NT2/D1 (cell line): ENCODE measurements around the gene RPTOR.
A peak's percentile ranks its signal among the peaks of the same experiment; 100 is the strongest.

Experiments
- DNase-seq: peaks from one replicate; pipeline ENCODE4 v3.0.0-alpha.2; 2011; ENCODE audit warnings: low read depth, low spot score
- H3K27me3 ChIP-seq: 2 replicates; pipeline ENCODE4 v1.6.0; 2011; ENCODE audit warnings: mild to moderate bottlenecking; ENCODE audit not compliant: insufficient read length, insufficient read depth
- H3K36me3 ChIP-seq: 2 replicates; pipeline ENCODE4 v1.6.1; 2011; ENCODE audit warnings: mild to moderate bottlenecking, low read length, mixed read lengths; ENCODE audit not compliant: insufficient read depth, insufficient read length
- H3K4me1 ChIP-seq: 2 replicates; pipeline ENCODE4 v1.5.1; 2011; ENCODE audit not compliant: insufficient read depth, insufficient read length
- H3K4me3 ChIP-seq: 2 replicates; pipeline ENCODE4 v1.5.1; 2011; ENCODE audit warnings: low read depth; ENCODE audit not compliant: insufficient read length
- H3K9ac ChIP-seq: 2 replicates; pipeline ENCODE4 v1.6.0; 2011; ENCODE audit warnings: low read depth; ENCODE audit not compliant: insufficient read length
- H3K9me3 ChIP-seq: 2 replicates; pipeline ENCODE4 v1.5.1; 2011; ENCODE audit warnings: mild to moderate bottlenecking, low read length; ENCODE audit not compliant: insufficient read depth
- SUZ12 ChIP-seq: IDR thresholded peaks from 2 replicates; pipeline ENCODE4 v1.6.1; 2011; ENCODE audit not compliant: insufficient read length, insufficient read depth; ENCODE audit errors: extremely low read depth
- YY1 ChIP-seq: IDR thresholded peaks from 2 replicates; pipeline ENCODE4 v1.6.1; 2011; ENCODE audit not compliant: insufficient read length, insufficient read depth
- ZNF274 ChIP-seq: IDR thresholded peaks from 2 replicates; pipeline ENCODE4 v1.6.1; 2011; ENCODE audit warnings: mild to moderate bottlenecking, low read depth, low read length

Gene RPTOR

DNA sequence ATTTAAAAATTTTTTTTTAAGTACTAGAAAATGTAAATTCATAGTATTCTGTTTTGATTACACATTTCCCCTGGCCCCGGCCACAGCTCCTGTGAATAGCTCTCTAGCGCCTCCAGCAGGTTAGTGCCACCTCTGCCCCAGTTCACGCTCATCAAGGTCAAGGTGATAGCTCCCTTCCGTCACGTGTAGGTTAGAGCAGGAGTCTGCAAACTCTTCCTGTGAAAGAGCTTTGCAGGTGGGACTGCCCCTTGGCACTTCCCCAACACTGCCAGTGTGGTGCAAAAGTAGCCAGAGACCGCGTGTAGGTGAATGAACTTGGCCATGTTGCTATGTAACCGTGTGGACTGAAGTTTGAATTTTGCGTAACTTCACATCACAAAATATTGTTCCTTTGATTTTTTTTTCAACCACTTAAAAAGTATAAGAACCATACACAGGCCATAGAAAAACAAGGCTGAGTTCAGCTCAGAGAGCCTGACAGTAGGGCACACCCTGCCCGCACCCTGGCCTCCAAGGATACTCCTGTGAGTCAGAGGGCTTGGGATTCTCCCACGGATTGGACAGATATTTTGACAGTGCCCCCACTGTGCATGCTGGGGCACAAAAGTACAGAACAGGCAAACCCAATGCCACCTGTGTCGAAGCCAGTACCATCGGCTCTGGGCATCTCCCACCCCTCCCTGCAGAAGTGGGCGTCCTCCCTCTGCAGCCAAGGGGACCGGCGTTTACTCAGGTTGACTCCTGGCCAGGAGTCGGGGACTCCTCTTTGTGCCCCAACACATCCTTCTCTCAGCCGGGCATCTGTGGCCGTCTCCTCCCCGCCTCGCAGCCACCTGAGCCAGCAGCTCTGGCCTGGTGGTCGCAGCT is 355.0 kb downstream of the RPTOR start:
- Histone ChIP-seq H3K4me1 (peaks cover 6% of the 10 kb centered on the region), H3K36me3 (peaks cover 39% of the 10 kb centered on the region), H3K27me3 (no peaks in the 10 kb centered on the region), H3K9ac (no peak overlapping the region), H3K9me3 (no peaks in the 10 kb centered on the region), H3K4me3 (no peak overlapping the region)
- DNase-seq: peak; percentile 43
- TF ChIP-seq ZNF274 (no peak), YY1 (no peak), SUZ12 (no peak)

DNA sequence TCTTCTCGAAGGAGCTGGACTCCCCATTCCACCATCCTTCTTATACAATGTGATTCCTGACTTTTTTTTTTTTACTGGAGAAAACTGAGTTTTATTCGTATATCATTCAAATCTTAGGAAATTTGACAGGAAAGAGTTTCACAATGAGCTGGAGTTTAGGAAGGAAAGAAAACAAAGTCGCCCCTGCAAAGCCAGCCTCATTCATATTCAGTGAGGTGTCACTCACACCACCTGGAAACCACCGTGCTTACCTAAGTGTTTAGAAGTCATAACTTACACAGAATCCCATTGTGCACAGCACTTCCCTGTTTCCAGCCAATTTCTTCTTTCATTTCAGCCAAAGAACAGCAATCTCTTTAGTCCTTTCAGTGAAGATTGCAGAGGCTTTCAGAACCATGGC is 356.7 kb downstream of the RPTOR start:
- Histone ChIP-seq H3K36me3 (peaks cover 37% of the 10 kb centered on the region), H3K4me3 (no peak overlapping the region), H3K9ac (no peak overlapping the region), H3K27me3 (no peaks in the 10 kb centered on the region), H3K9me3 (no peaks in the 10 kb centered on the region), H3K4me1 (peaks cover 6% of the 10 kb centered on the region)
- no peak for TF ChIP-seq SUZ12
- no peak for DNase-seq

DNA sequence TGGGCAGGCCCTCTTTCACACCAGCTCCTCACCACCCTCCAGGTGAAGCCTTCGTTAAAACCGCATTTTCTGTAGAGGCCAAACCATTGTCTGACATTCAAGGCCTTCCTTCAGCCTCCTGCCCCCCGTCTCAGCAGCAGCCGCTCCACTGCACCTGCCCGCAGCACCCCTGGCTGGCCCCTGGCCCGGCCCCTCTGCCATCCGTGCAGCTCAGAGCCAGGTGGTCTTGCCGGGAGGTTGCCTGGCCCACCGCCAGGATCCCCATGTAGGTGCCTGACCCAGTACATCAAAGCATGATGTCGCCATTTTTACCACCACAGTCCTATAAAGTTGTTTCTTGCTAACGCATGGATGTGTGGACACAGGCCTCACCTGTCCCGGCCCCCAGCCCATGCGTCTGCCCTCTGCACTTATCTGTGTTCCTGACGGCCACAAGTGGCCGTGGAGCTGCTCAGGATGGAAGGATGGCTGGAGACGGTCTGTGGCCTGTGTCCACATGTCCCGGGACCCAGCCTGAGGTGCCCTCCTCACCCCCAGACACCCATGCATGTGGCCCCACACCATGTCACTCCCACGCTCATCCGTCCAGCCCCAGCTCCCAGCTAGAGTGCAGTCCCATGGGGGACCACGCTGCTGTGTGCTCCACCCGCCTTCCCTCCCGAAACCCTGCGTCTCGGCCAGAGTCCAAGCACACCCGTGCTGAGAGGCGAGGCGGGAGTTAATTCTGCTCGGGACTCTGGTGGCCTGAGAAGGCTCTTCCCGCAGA is 357.7 kb downstream of the RPTOR start:
- Histone ChIP-seq H3K9ac (peak overlapping the region; percentile 17), H3K9me3 (no peaks in the 10 kb centered on the region), H3K4me3 (no peak overlapping the region), H3K27me3 (no peaks in the 10 kb centered on the region), H3K4me1 (peaks cover 6% of the 10 kb centered on the region), H3K36me3 (peaks cover 44% of the 10 kb centered on the region)
- no peak for DNase-seq
- TF ChIP-seq SUZ12: no peak
- TF ChIP-seq ZNF274: no peak
- TF ChIP-seq YY1: no peak

DNA sequence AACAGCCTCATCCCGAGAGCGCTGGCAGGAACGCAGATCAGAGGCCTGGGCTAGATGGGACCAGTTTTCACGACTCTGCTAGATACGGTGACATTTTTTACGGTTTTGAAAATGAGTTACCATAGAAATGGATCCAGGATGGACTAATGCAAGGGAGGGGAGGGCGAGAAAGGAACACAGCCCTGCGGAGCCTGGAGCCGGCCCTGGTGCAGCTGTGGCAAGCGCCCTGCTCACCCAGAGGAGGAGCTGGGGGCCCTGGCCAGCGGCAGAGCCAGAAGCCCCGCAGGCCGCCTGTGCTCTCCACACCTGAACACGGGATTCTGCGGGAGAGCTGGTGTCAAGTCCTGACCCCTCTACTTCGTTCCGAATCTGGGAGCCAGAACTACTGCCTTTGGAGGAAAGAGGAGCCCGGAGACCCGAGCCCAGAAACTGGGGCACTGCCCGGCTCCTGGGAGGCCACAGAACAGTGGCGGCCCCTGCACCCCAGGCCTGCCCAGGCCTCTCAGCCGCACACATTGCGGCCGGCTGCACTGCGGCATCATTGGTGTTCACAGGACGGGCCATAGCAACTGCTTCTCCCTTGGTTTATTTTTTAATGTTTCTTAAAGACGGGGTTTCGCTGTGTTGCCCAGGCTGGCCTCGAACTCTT is 358.4 kb downstream of the RPTOR start:
- Histone ChIP-seq H3K4me3 (no peak overlapping the region), H3K36me3 (peaks cover 51% of the 10 kb centered on the region), H3K4me1 (peaks cover 6% of the 10 kb centered on the region), H3K9me3 (no peaks in the 10 kb centered on the region), H3K27me3 (no peaks in the 10 kb centered on the region), H3K9ac (no peak overlapping the region)
- DNase-seq: no peak
- no peak for TF ChIP-seq SUZ12
- no peak for TF ChIP-seq YY1
- TF ChIP-seq ZNF274: no peak

DNA sequence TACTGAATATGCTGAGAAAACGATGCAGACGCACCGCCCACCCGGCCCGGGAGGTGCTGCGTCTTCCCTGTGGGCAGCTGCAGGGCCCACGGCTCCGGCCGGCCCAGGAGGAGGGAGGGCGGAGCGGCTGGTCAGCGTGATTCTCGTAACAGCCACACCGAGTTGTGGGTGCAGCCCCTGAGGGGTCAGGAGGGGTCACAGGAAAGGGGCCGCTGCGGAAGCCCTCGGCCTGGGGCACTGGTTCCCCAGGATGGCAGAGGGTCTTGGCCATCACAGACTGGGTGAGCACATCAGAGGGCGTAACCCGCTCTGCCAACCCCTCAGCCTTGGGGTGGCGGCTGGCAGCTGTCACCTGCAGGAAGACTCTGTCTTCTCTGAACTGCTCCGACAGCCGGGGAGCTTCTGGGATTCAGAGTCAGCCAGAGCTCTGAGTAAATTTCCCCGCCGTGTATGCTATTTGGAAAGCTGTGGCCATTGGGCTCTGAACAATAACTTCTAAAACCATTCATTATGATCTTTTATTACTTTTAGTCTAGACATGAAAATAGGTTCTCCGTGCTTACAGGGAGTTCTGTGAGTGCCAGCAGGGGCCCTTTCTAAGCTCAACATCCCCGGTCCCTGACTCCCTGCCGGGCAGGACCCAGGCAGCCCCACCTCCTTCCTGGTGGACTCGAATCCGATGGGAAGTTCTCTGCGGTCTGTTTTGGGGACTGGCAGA is 359.6 kb downstream of the RPTOR start:
- TF ChIP-seq YY1 (no peak), ZNF274 (no peak), SUZ12 (no peak)
- Histone ChIP-seq H3K36me3 (peaks cover 56% of the 10 kb centered on the region), H3K4me1 (peaks cover 6% of the 10 kb centered on the region), H3K9ac (no peak overlapping the region), H3K27me3 (no peaks in the 10 kb centered on the region), H3K9me3 (no peaks in the 10 kb centered on the region), H3K4me3 (no peak overlapping the region)
- DNase-seq: no peak

DNA sequence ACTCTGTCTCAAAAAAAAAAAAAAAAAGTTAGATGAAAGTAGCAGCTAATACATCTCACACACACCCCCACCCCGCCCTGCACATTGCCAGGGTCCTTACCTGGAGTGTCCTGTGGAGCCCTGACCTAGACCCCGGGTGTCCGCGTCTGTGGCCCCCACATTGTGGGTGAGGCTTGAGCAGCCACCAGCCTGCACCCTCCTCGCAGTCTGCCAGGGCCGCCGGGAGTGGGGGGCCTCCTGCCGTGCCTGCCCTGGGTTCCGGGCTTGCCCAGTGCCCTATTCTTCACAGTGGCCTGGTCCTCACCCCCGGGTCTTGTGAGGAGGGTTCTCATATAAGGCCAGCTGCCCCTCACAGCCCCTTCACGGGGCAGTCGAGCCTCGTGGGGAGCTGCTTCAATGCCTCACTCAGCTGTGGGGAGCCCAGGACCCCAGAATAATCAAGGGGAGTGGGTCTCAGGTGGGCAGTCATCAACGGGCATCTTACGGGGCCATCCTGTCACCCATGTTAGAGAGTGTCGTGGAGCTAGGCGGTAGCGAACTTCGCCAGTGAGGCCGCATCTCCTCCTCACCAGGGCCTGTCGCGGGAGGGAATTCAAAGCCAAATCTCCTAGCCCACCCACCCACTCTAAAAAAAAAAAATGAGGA is 361.1 kb downstream of the RPTOR start:
- TF ChIP-seq YY1 (no peak), SUZ12 (no peak), ZNF274 (no peak)

More for the DNA sequence above, 361.1 kb downstream of the RPTOR start:
- peaks cover 59% of the 10 kb centered on the region for H3K36me3 ChIP-seq
- H3K27me3 ChIP-seq: no peaks in the 10 kb centered on the region
- no peak overlapping the region for H3K9ac ChIP-seq
- no peaks in the 10 kb centered on the region for H3K9me3 ChIP-seq
- DNase-seq: no peak
- H3K4me1 ChIP-seq: peaks cover 6% of the 10 kb centered on the region
- H3K4me3 ChIP-seq: no peak overlapping the region
